Measurements from ENCODE around the gene TLCD5.
A peak's percentile ranks its signal among the peaks of the same experiment; 100 is the strongest.

Gene TLCD5

GRCh38 chr11:120324932-120325810 lies at the start of gene TLCD5:
TLCD5 (plus strand) TSS chr11:120325299; CDS start chr11:120327442, 2,143 bp downstream.
- peak; percentile 13 to 36 for DNase-seq

GRCh38 chr11:120279502-120279901 lies 45.6 kb upstream of the TLCD5 start:
- no peak for DNase-seq

GRCh38 chr11:120280600-120281051 lies 44.5 kb upstream of the TLCD5 start:
- no peak for DNase-seq

- DNase-seq, result no peak
Observed at GRCh38 chr11:120281143-120281795, 43.8 kb upstream of the TLCD5 start.

GRCh38 chr11:120283124-120283523 lies 42.0 kb upstream of the TLCD5 start:
- DNase-seq, result no peak

- DNase-seq, result no peak
Observed at GRCh38 chr11:120284272-120284671, 40.8 kb upstream of the TLCD5 start.

GRCh38 chr11:120285256-120285655 lies 39.8 kb upstream of the TLCD5 start:
- no peak for DNase-seq

GRCh38 chr11:120288021-120288420 lies 37.1 kb upstream of the TLCD5 start:
- no peak for DNase-seq

GRCh38 chr11:120289426-120289825 lies 35.7 kb upstream of the TLCD5 start:
- no peak for DNase-seq

GRCh38 chr11:120290956-120291355 lies 34.1 kb upstream of the TLCD5 start:
- DNase-seq, result no peak

GRCh38 chr11:120293038-120293800 lies 31.9 kb upstream of the TLCD5 start:
- DNase-seq, result no peak

GRCh38 chr11:120294096-120294495 lies 31.0 kb upstream of the TLCD5 start:
- DNase-seq, result no peak

- DNase-seq, result no peak
Observed at GRCh38 chr11:120295099-120295498, 30.0 kb upstream of the TLCD5 start.

- DNase-seq, result no peak
Observed at GRCh38 chr11:120296554-120296953, 28.5 kb upstream of the TLCD5 start.

- no peak for DNase-seq
Observed at GRCh38 chr11:120298461-120298860, 26.6 kb upstream of the TLCD5 start.

GRCh38 chr11:120302001-120302805 lies 22.9 kb upstream of the TLCD5 start:
- DNase-seq, result no peak

- DNase-seq, result peak; percentile 26 to 45
Observed at GRCh38 chr11:120303004-120303637, 22.0 kb upstream of the TLCD5 start.

GRCh38 chr11:120304526-120304925 lies 20.6 kb upstream of the TLCD5 start:
- no peak for DNase-seq

- no peak for DNase-seq
Observed at GRCh38 chr11:120305286-120305685, 19.8 kb upstream of the TLCD5 start.

GRCh38 chr11:120306519-120307242 lies 18.4 kb upstream of the TLCD5 start:
- no peak for DNase-seq

- DNase-seq, result no peak
Observed at GRCh38 chr11:120307476-120307875, 17.6 kb upstream of the TLCD5 start.
